Panc1 (cell line): ENCODE data around the gene TRIM68. TPM values are rescaled to one million over a fixed set of nuclear protein-coding genes. Genes with fewer than 3 reads are reported as not detected.

Source experiments
- ATAC-seq: fragments of 200-7000 bp; cut with Tn5 transposase; 2 replicates; pipeline ENCODE4 v1.9.1; 2020; ENCODE audit warnings: mild to moderate bottlenecking, moderate library complexity
- BruUV-seq: library from RNA; stranded (reverse); fragments of 400-500 nt; replicated peaks from 2 replicates; lab custom pipeline; 2021; lab: Mats Ljungman, UMichigan
- CTCF ChIA-PET: fragments of 300-600 bp; sonication (Branson Sonifier 250); formaldehyde crosslinking; loops from one replicate; lab custom pipeline; 2022; ENCODE audit warnings: antibody characterized with exemption; lab: Charles Lee
- POLR2A ChIA-PET: fragments of 300-600 bp; sonication (Branson Sonifier 250); formaldehyde crosslinking; loops from one replicate; lab custom pipeline; 2022; ENCODE audit warnings: antibody characterized with exemption; lab: Charles Lee
- DNase-seq: peaks from one replicate; pipeline ENCODE4 v3.0.0-alpha.2; 2010; ENCODE audit warnings: low read depth, low spot score
- H3K27ac ChIP-seq: 2 replicates; pipeline ENCODE4 v1.5.1; 2011; ENCODE audit warnings: mild to moderate bottlenecking, low read length, inconsistent platforms
- H3K27me3 ChIP-seq: fragments of 200-500 bp; sonication (Bioruptor generic); 2 replicates; pipeline ENCODE4 v1.6.0; 2014; ENCODE audit warnings: low read length, inconsistent platforms; ENCODE audit not compliant: control insufficient read depth, insufficient read depth
- H3K36me3 ChIP-seq: fragments of 200-500 bp; sonication (Bioruptor generic); 2 replicates; pipeline ENCODE4 v1.5.1; 2014; ENCODE audit warnings: inconsistent platforms, mild to moderate bottlenecking, low read length, moderate library complexity; ENCODE audit not compliant: control insufficient read depth, insufficient read depth
- H3K4me1 ChIP-seq: 2 replicates; pipeline ENCODE4 v1.5.1; 2011; ENCODE audit warnings: inconsistent platforms, mild to moderate bottlenecking, low read length, moderate library complexity; ENCODE audit not compliant: control insufficient read depth, insufficient read depth
- H3K4me3 ChIP-seq, 2 experiments: 2 replicates each; pipeline ENCODE4 v1.5.1; 2011 to 2012; ENCODE audit warnings: low read depth in 2 of 2, low read length in 2 of 2, mild to moderate bottlenecking in 2 of 2, inconsistent platforms in 1 of 2, moderate library complexity in 1 of 2
- H3K9me3 ChIP-seq: fragments of 200-500 bp; sonication (Bioruptor generic); 2 replicates; pipeline ENCODE4 v1.5.1; 2014; ENCODE audit warnings: low read depth, mild to moderate bottlenecking, inconsistent platforms, low read length, moderate library complexity; ENCODE audit not compliant: control insufficient read depth, insufficient read depth
- POLR2AphosphoS5 ChIP-seq: IDR thresholded peaks from 2 replicates; pipeline ENCODE4 v1.6.1; 2012; ENCODE audit warnings: mild to moderate bottlenecking, low read depth, low read length, moderate library complexity
- REST ChIP-seq, 2 experiments: IDR thresholded peaks; 2 replicates each; pipeline ENCODE4 v1.6.1; 2011 to 2012; ENCODE audit warnings: low read depth in 2 of 2, control low read depth in 1 of 2, low read length in 1 of 2, mild to moderate bottlenecking in 1 of 2, moderate library complexity in 1 of 2; ENCODE audit not compliant: insufficient read depth in 1 of 2
- SIN3A ChIP-seq: IDR thresholded peaks from 2 replicates; pipeline ENCODE4 v1.6.1; 2012; ENCODE audit warnings: low read depth, mild to moderate bottlenecking, low read length, moderate library complexity, borderline replicate concordance; ENCODE audit not compliant: insufficient read depth
- TCF7L2 ChIP-seq: IDR thresholded peaks from 2 replicates; pipeline ENCODE4 v1.6.1; 2011; ENCODE audit warnings: mild to moderate bottlenecking, low read depth, low read length, inconsistent platforms
- in situ Hi-C: cut with HindIII; loops from 2 replicates; pipeline ENCODE4 v1.10.0; 2016; ENCODE audit warnings: low sequenced_read_pairs, low pct_unique_long_range_greater_than_20kb
- intact Hi-C: fragments of 100-400 bp; cut with micrococcal nuclease; formaldehyde crosslinking; loops from one replicate; pipeline ENCODE4 v1.10.0; 2022; ENCODE audit not compliant: unreplicated experiment
- total RNA-seq: library from RNA; stranded (reverse); gene quantifications from one replicate; pipeline ENCODE4 v1.2.1, GENCODE V29; 2021; ENCODE audit not compliant: unreplicated experiment
- TF ChIP-seq, protein P1 (sequence below): fragments of 450-650 bp; IDR thresholded peaks from 2 replicates; pipeline ENCODE4 v1.5.1; 2017; ENCODE audit warnings: mild to moderate bottlenecking

Gene TRIM68
- total RNA-seq, 1 experiment from 2014 or later = 18.5 TPM

- CTCF ChIA-PET = no interaction called here
- POLR2A ChIA-PET = no interaction called here
- Histone ChIP-seq H3K4me3 (no peak overlapping the region), H3K36me3 (no peaks in the 10 kb centered on the region), H3K9me3 (no peaks in the 10 kb centered on the region), H3K4me1 (no peaks in the 10 kb centered on the region), H3K27me3 (peaks cover 9% of the 10 kb centered on the region), H3K27ac (no peak overlapping the region)
- DNase-seq = no peak
- intact Hi-C loops = no loop called here
- in situ Hi-C loops = no loop called here
- TF ChIP-seq POLR2AphosphoS5 (no peak), REST (IDR thresholded peaks at IDR 0.05; ENCODE audit: insufficient read depth in 1 of 2, low read depth in 2 of 2, low read length in 1 of 2) (no peak), TCF7L2 (no peak), SIN3A (no peak)
- TF ChIP-seq, protein P1, sequence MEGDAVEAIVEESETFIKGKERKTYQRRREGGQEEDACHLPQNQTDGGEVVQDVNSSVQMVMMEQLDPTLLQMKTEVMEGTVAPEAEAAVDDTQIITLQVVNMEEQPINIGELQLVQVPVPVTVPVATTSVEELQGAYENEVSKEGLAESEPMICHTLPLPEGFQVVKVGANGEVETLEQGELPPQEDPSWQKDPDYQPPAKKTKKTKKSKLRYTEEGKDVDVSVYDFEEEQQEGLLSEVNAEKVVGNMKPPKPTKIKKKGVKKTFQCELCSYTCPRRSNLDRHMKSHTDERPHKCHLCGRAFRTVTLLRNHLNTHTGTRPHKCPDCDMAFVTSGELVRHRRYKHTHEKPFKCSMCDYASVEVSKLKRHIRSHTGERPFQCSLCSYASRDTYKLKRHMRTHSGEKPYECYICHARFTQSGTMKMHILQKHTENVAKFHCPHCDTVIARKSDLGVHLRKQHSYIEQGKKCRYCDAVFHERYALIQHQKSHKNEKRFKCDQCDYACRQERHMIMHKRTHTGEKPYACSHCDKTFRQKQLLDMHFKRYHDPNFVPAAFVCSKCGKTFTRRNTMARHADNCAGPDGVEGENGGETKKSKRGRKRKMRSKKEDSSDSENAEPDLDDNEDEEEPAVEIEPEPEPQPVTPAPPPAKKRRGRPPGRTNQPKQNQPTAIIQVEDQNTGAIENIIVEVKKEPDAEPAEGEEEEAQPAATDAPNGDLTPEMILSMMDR = no peak
- no TSS peak for BruUV-seq
- ATAC-seq = no peak
These were observed 35.0 kb upstream of the TRIM68 start for GRCh38 chr11:4643076-4643475.

DNA sequence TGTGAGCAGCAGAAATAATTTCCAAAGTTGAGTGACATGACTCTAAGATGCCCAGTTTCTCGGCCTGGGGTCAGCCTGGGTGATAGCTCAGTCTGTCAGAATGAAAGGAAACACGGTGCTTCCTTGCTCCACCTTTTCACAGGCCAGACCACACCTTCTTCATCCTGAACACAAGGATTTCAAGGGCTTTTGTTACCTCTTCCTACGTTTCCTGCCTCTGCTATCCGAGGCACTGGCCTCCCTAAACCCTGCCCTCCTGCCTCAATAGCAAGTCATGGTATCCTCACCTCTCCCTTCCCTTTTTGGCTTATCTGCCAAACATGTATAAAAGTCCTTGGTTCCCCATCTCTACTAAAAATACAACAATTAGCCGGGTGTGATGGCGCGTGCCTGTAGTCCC, 34.0 kb upstream of the TRIM68 start:
- Histone ChIP-seq H3K36me3 (no peaks in the 10 kb centered on the region), H3K27ac (no peak overlapping the region), H3K4me3 (no peak overlapping the region), H3K4me1 (no peaks in the 10 kb centered on the region), H3K9me3 (no peaks in the 10 kb centered on the region), H3K27me3 (peaks cover 9% of the 10 kb centered on the region)
- POLR2A ChIA-PET = no interaction called here
- BruUV-seq = no TSS peak
- in situ Hi-C loops = no loop called here
- TF ChIP-seq SIN3A = no peak
- CTCF ChIA-PET = no interaction called here
- ATAC-seq = no peak
- intact Hi-C loops = no loop called here
- no peak for DNase-seq

DNA sequence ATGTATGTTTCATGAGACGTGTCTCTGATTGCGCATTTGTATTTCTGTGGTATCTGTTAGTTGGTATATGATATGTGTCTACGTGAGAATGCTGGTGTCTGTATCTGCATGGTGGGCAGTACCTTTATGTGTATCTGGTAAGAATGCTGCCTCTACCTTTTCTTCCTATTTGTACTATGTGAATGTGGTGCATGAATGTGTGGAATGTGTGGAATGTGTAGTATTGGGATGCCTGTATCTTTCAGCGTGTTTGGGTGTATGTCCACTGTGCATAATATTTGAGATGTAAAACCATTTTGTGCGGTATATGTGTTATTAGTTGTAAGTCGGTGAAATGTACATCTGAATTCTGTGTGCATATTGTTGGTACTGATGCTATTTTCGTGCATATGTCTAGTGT, 33.5 kb upstream of the TRIM68 start:
- no TSS peak for BruUV-seq
- Histone ChIP-seq H3K27me3 (peaks cover 12% of the 10 kb centered on the region), H3K9me3 (no peaks in the 10 kb centered on the region), H3K4me3 (no peak overlapping the region), H3K27ac (no peak overlapping the region), H3K4me1 (no peaks in the 10 kb centered on the region), H3K36me3 (no peaks in the 10 kb centered on the region)
- ATAC-seq = no peak
- intact Hi-C loops = no loop called here
- TF ChIP-seq POLR2AphosphoS5 (no peak), REST (IDR thresholded peaks at IDR 0.05; ENCODE audit: insufficient read depth in 1 of 2, low read depth in 2 of 2, low read length in 1 of 2) (no peak), TCF7L2 (no peak), SIN3A (no peak)
- TF ChIP-seq, protein P1 = no peak
- no peak for DNase-seq
- ChIA-PET CTCF (no interaction called here), POLR2A (no interaction called here)
- in situ Hi-C loops = no loop called here
